ENCODE measurements around the gene PNPLA3. TPM values are rescaled to one million over a fixed set of nuclear protein-coding genes. Genes with fewer than 3 reads are reported as not detected.
A peak's percentile ranks its signal among the peaks of the same experiment; 100 is the strongest.

The PNPLA3 gene
- total and polyA plus RNA-seq, 2 experiments from 2014 or later, result 17.1 to 17.3 TPM

GRCh38 chr22:43889201-43889859 lies 34.3 kb upstream of the PNPLA3 start:
- whole genome bisulfite sequencing (ENCODE audit: low lambda C conversion rate, missing lambda C conversion rate), result 84% methylated on average over 16 of the region's 16 CpGs
- Histone ChIP-seq H2AFZ (no peak overlapping the region), H4K20me1 (ENCODE audit: insufficient read depth, poor library complexity, severe bottlenecking) (no peaks in the 10 kb centered on the region), H3K4me3 (no peak overlapping the region), H3K4me1 (ENCODE audit: insufficient read depth) (peaks cover 5% of the 10 kb centered on the region), H3K27ac (no peak overlapping the region), H3K9me3 (ENCODE audit: low read depth) (no peaks in the 10 kb centered on the region), H3K27me3 (peaks cover 50% of the 10 kb centered on the region), H3K36me3 (replicated peaks; ENCODE audit: insufficient read depth, low read depth) (no peaks in the 10 kb centered on the region), H3K79me2 (no peaks in the 10 kb centered on the region), H3K9me2 (replicated peaks; ENCODE audit: insufficient read depth) (no peaks in the 10 kb centered on the region), H3K4me2 (no peak overlapping the region)
- DNase-seq (ENCODE audit: low spot score), result no peak
- TF ChIP-seq EZH2phosphoT487 (IDR thresholded peaks at IDR 0.05; ENCODE audit: low read depth, severe bottlenecking, unreplicated experiment), result no peak

- no peaks in the 10 kb centered on the region for H3K9me3 ChIP-seq (ENCODE audit: low read depth)
- H3K9me2 ChIP-seq (replicated peaks; ENCODE audit: insufficient read depth), result no peaks in the 10 kb centered on the region
- no peak overlapping the region for H3K4me2 ChIP-seq
- no peaks in the 10 kb centered on the region for H3K79me2 ChIP-seq
- H3K27me3 ChIP-seq, result peaks cover 50% of the 10 kb centered on the region
- H3K27ac ChIP-seq, result no peak overlapping the region
- H3K4me3 ChIP-seq, result no peak overlapping the region
- TF ChIP-seq EZH2 (IDR thresholded peaks at IDR 0.05; ENCODE audit: borderline replicate concordance) (no peak), EZH2phosphoT487 (IDR thresholded peaks at IDR 0.05; ENCODE audit: low read depth, severe bottlenecking, unreplicated experiment) (no peak), CTCF (IDR thresholded peaks at IDR 0.05; ENCODE audit: poor library complexity) (no peak)
- no peak for DNase-seq (ENCODE audit: low spot score)
- H4K20me1 ChIP-seq (ENCODE audit: insufficient read depth, poor library complexity, severe bottlenecking), result no peaks in the 10 kb centered on the region
- 53% methylated on average over 4 of the region's 4 CpGs for WGBS (ENCODE audit: low lambda C conversion rate, missing lambda C conversion rate)
- peaks cover 5% of the 10 kb centered on the region for H3K4me1 ChIP-seq (ENCODE audit: insufficient read depth)
- no peaks in the 10 kb centered on the region for H3K36me3 ChIP-seq (replicated peaks; ENCODE audit: insufficient read depth, low read depth)
- H2AFZ ChIP-seq, result no peak overlapping the region
Observed at GRCh38 chr22:43889860-43890253, 33.7 kb upstream of the PNPLA3 start.

- Histone ChIP-seq H3K4me1 (ENCODE audit: insufficient read depth) (peaks cover 5% of the 10 kb centered on the region), H3K4me3 (no peak overlapping the region), H3K27ac (no peak overlapping the region), H3K27me3 (peaks cover 50% of the 10 kb centered on the region), H2AFZ (no peak overlapping the region), H3K79me2 (no peaks in the 10 kb centered on the region), H3K9me2 (replicated peaks; ENCODE audit: insufficient read depth) (no peaks in the 10 kb centered on the region), H4K20me1 (ENCODE audit: insufficient read depth, poor library complexity, severe bottlenecking) (no peaks in the 10 kb centered on the region), H3K4me2 (peak overlapping the region; percentile 72), H3K36me3 (replicated peaks; ENCODE audit: insufficient read depth, low read depth) (no peaks in the 10 kb centered on the region), H3K9me3 (ENCODE audit: low read depth) (no peaks in the 10 kb centered on the region)
- DNase-seq (ENCODE audit: low spot score), result no peak
- no peak for TF ChIP-seq EZH2phosphoT487 (IDR thresholded peaks at IDR 0.05; ENCODE audit: low read depth, severe bottlenecking, unreplicated experiment)
- TF ChIP-seq EZH2 (IDR thresholded peaks at IDR 0.05; ENCODE audit: borderline replicate concordance), result no peak
- no peak for TF ChIP-seq CTCF (IDR thresholded peaks at IDR 0.05; ENCODE audit: poor library complexity)
- WGBS (ENCODE audit: low lambda C conversion rate, missing lambda C conversion rate), result 33% methylated on average over 22 of the region's 24 CpGs
Observed at GRCh38 chr22:43890901-43891331, 32.7 kb upstream of the PNPLA3 start.

GRCh38 chr22:43891360-43892182 lies 32.0 kb upstream of the PNPLA3 start, which contains the start of gene PNPLA5:
TSS of gene PNPLA5 (minus strand) at chr22:43892013. CDS start at chr22:43891880, 133 bp downstream.
- H4K20me1 ChIP-seq (ENCODE audit: insufficient read depth, poor library complexity, severe bottlenecking), result no peaks in the 10 kb centered on the region
- no peaks in the 10 kb centered on the region for H3K79me2 ChIP-seq
- DNase-seq (ENCODE audit: low spot score), result peak; percentile 35
- peaks cover 5% of the 10 kb centered on the region for H3K4me1 ChIP-seq (ENCODE audit: insufficient read depth)
- H3K27ac ChIP-seq, result no peak within 1 kb of the TSS
- no peaks in the 10 kb centered on the region for H3K9me2 ChIP-seq (replicated peaks; ENCODE audit: insufficient read depth)
- H3K9me3 ChIP-seq (ENCODE audit: low read depth), result no peaks in the 10 kb centered on the region
- peaks cover 50% of the 10 kb centered on the region for H3K27me3 ChIP-seq
- no peak within 1 kb of the TSS for H2AFZ ChIP-seq
- TF ChIP-seq EZH2phosphoT487 (IDR thresholded peaks at IDR 0.05; ENCODE audit: low read depth, severe bottlenecking, unreplicated experiment) (no peak), EZH2 (IDR thresholded peaks at IDR 0.05; ENCODE audit: borderline replicate concordance) (peak; percentile 71)
- peak within 1 kb of the TSS; percentile 72 for H3K4me2 ChIP-seq
- no peak within 1 kb of the TSS for H3K4me3 ChIP-seq
- no peaks in the 10 kb centered on the region for H3K36me3 ChIP-seq (replicated peaks; ENCODE audit: insufficient read depth, low read depth)
- WGBS (ENCODE audit: low lambda C conversion rate, missing lambda C conversion rate), result 4% methylated on average over 55 of the region's 72 CpGs

All from hepatocyte (in vitro differentiated cells).